A549 (cell line): Measurements from ENCODE around the gene OR52A5.

Source experiments
- EHMT2 ChIP-seq: fragments of 200-600 bp; sonication (generic); IDR thresholded peaks from 2 replicates; pipeline ENCODE4 v1.6.1; 2016; ENCODE audit warnings: antibody characterized with exemption, low read depth, mild to moderate bottlenecking, moderate library complexity
- HDAC2 ChIP-seq: fragments of 200-600 bp; sonication (generic); IDR thresholded peaks from 2 replicates; pipeline ENCODE4 v1.6.1; 2016
- POLR2AphosphoS2 ChIP-seq: conservative IDR thresholded peaks from 2 replicates; pipeline ENCODE4 v1.6.1; 2012; ENCODE audit warnings: low read length, improper control_type of control experiment, inconsistent platforms
- TF ChIP-seq, protein P1 (sequence below): fragments of 200-600 bp; sonication (generic); IDR thresholded peaks from 2 replicates; pipeline ENCODE4 v1.6.1; 2016; ENCODE audit warnings: antibody characterized with exemption, mild to moderate bottlenecking, moderate library complexity
- TF ChIP-seq, protein P2 (sequence below): fragments of >200 bp; sonication (Bioruptor Twin); formaldehyde crosslinking; IDR thresholded peaks from 3 replicates; pipeline ENCODE4 v1.5.1; 2016
- TF ChIP-seq, protein P3 (sequence below): fragments of 250-450 bp; sonication (Bioruptor Pico); IDR thresholded peaks from 2 replicates; pipeline ENCODE4 v1.5.0; 2021; ENCODE audit warnings: mild to moderate bottlenecking, moderate library complexity, borderline replicate concordance

DNA sequence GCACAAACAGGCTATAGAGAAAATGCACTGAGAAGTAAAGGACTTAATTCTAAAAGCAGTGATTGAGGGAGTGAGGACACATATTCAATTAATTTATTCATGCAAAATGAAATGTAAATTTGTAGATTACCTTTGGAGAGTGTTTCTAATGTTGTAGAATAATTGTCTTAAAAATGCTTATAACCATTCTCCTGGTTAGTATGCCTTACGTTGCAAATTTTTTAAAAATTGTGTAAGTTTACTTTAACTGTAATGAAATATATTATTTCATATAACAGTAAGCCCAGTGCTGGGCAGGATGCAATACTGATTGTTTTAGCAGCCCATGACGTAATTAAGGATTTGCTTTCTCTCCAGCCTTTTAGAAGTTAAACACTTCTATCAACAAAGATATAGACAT is 42.1 kb downstream of the OR52A5 start:
- TF ChIP-seq HDAC2 (no peak), EHMT2 (no peak), POLR2AphosphoS2 (no peak)
- TF ChIP-seq, protein P1, sequence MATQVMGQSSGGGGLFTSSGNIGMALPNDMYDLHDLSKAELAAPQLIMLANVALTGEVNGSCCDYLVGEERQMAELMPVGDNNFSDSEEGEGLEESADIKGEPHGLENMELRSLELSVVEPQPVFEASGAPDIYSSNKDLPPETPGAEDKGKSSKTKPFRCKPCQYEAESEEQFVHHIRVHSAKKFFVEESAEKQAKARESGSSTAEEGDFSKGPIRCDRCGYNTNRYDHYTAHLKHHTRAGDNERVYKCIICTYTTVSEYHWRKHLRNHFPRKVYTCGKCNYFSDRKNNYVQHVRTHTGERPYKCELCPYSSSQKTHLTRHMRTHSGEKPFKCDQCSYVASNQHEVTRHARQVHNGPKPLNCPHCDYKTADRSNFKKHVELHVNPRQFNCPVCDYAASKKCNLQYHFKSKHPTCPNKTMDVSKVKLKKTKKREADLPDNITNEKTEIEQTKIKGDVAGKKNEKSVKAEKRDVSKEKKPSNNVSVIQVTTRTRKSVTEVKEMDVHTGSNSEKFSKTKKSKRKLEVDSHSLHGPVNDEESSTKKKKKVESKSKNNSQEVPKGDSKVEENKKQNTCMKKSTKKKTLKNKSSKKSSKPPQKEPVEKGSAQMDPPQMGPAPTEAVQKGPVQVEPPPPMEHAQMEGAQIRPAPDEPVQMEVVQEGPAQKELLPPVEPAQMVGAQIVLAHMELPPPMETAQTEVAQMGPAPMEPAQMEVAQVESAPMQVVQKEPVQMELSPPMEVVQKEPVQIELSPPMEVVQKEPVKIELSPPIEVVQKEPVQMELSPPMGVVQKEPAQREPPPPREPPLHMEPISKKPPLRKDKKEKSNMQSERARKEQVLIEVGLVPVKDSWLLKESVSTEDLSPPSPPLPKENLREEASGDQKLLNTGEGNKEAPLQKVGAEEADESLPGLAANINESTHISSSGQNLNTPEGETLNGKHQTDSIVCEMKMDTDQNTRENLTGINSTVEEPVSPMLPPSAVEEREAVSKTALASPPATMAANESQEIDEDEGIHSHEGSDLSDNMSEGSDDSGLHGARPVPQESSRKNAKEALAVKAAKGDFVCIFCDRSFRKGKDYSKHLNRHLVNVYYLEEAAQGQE = no peak
- TF ChIP-seq, protein P2, sequence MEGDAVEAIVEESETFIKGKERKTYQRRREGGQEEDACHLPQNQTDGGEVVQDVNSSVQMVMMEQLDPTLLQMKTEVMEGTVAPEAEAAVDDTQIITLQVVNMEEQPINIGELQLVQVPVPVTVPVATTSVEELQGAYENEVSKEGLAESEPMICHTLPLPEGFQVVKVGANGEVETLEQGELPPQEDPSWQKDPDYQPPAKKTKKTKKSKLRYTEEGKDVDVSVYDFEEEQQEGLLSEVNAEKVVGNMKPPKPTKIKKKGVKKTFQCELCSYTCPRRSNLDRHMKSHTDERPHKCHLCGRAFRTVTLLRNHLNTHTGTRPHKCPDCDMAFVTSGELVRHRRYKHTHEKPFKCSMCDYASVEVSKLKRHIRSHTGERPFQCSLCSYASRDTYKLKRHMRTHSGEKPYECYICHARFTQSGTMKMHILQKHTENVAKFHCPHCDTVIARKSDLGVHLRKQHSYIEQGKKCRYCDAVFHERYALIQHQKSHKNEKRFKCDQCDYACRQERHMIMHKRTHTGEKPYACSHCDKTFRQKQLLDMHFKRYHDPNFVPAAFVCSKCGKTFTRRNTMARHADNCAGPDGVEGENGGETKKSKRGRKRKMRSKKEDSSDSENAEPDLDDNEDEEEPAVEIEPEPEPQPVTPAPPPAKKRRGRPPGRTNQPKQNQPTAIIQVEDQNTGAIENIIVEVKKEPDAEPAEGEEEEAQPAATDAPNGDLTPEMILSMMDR = no peak
- TF ChIP-seq, protein P3, sequence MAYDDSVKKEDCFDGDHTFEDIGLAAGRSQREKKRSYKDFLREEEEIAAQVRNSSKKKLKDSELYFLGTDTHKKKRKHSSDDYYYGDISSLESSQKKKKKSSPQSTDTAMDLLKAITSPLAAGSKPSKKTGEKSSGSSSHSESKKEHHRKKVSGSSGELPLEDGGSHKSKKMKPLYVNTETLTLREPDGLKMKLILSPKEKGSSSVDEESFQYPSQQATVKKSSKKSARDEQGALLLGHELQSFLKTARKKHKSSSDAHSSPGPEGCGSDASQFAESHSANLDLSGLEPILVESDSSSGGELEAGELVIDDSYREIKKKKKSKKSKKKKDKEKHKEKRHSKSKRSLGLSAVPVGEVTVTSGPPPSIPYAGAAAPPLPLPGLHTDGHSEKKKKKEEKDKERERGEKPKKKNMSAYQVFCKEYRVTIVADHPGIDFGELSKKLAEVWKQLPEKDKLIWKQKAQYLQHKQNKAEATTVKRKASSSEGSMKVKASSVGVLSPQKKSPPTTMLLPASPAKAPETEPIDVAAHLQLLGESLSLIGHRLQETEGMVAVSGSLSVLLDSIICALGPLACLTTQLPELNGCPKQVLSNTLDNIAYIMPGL (CRISPR knock-in tag) = no peak
